NCI-H1417 treated with DMSO at 0.1 percent for 48 hours (cell line): Measurements from ENCODE around the gene AIFM3.

Experiments
- DNase-seq: peaks from one replicate; lab custom pipeline; 2025; lab: John Stamatoyannopoulos, UW

The AIFM3 gene

DNA sequence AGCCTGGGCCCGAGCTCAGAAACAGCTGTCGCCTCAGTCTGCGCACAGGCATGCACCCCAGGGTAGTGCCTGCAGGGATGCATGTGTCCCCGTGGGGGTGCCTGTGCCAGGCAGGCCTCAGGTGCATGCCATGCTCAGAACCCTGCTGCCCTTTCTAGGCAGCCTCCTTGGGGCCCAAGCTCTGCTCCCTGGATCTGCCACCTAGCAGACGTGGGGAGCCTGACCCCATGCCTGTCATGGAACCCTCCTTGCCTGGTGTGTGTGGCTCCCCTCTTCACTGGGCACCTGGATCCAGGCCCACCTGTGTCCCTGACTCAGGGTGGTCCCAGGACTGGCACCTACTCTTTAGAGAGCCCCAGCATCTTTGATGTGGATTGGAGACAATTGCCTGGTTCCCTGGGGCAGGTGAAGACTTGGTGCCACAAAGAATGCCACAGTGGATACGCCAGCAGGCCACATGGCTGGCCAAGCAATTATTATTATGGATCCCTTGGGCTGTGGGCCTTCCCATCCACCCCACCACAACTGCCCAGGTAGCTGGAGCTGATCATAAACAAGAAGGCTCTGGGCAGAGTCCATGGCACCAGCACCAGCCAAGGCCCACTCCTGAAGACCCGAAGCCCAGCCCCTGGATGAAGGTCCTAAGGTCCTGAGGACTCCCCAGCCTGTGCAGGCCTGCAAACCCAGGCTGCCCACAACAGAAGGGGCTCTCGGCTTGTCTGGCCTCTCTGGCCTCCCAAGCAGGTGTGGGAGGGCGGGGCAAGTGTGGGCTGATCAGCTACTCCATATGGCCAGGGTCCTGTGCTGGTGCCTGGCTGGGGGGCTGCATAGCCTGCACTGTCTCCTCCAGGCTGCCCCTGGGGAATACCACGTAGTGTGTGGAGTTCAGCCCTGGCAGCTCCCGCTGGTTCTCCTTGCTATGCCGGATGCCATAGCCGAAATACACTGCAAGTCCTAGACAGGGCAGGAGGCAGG, 61.5 kb downstream of the AIFM3 start:
- no peak for DNase-seq

GRCh38 chr22:21029486-21030025, 62.5 kb downstream of the AIFM3 start:
- DNase-seq, result no peak

- no peak for DNase-seq
Observed at GRCh38 chr22:21030032-21030431, 63.0 kb downstream of the AIFM3 start.
